ENCODE results near the gene CDCA4. TPM values are rescaled to one million over a fixed set of nuclear protein-coding genes. Genes with fewer than 3 reads are reported as not detected.

Gene CDCA4
- total RNA-seq, 2 experiments from 2014 or later: 59.4 to 63.5 TPM

DNA sequence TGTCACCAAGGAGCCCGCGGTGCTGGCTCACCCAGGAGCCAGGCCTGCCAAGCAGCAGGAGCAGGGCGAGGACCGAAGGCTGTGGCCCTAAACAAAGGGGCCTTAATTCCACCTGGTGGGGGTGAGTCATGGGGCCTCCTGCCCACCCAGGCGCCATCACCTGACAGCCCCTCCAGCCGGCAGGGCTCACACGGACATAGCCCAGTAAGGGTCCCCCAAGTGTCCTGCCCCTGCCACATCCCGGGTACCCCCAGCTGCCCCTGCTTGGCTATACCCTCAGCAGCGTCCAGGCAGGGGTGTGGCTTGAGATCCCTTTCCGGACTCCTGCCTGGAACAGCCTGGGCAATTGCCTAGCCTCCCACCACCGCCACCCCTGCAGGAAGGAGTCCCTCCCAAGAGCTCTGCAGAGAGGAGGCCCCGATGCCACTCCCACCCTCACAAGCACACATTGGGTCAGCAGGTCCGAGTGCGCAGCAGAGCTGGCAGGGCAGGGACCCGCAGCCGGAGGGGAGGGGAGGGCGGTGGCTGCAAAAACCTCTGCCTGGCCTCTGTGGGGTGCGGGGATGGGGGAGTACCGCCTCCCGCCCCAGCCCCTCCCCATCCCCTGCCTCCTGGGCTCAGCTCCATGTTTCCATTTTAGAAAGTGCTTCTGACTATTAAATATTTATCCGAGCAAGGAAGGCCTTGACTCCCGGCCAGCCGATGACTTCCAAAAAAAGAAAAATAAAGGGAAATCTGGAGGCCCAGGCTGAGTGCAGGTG is 47.3 kb downstream of the CDCA4 start:
- Mint-ChIP-seq H3K9me3 (no peaks in the 10 kb centered on the region), H3K36me3 (ENCODE audit: low read depth) (no peaks in the 10 kb centered on the region), H3K4me1 (ENCODE audit: low read depth) (peaks cover 11% of the 10 kb centered on the region), H3K27me3 (peaks cover 22% of the 10 kb centered on the region), H3K27ac (no peak overlapping the region), H3K4me3 (no peak overlapping the region)
- no peak for ATAC-seq
- intact Hi-C loops (cut with micrococcal nuclease): no loop called here
- ChIA-PET POLR2A (interaction anchor here (1.1 to 1.4 kb wide), 2 partner anchors 72 to 74 kb away, joined by 3 to 4 read pairs; no protein-coding TSS in a partner anchor), CTCF (interaction anchor here (1.1 to 4.7 kb wide), 7 partner anchors 11 to 114 kb away, joined by 3 to 87 read pairs (median 3); no protein-coding TSS in a partner anchor)
- TF ChIP-seq, protein P1, sequence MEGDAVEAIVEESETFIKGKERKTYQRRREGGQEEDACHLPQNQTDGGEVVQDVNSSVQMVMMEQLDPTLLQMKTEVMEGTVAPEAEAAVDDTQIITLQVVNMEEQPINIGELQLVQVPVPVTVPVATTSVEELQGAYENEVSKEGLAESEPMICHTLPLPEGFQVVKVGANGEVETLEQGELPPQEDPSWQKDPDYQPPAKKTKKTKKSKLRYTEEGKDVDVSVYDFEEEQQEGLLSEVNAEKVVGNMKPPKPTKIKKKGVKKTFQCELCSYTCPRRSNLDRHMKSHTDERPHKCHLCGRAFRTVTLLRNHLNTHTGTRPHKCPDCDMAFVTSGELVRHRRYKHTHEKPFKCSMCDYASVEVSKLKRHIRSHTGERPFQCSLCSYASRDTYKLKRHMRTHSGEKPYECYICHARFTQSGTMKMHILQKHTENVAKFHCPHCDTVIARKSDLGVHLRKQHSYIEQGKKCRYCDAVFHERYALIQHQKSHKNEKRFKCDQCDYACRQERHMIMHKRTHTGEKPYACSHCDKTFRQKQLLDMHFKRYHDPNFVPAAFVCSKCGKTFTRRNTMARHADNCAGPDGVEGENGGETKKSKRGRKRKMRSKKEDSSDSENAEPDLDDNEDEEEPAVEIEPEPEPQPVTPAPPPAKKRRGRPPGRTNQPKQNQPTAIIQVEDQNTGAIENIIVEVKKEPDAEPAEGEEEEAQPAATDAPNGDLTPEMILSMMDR (IDR thresholded peaks at IDR 0.05): no peak
- no peak for DNase-seq

DNA sequence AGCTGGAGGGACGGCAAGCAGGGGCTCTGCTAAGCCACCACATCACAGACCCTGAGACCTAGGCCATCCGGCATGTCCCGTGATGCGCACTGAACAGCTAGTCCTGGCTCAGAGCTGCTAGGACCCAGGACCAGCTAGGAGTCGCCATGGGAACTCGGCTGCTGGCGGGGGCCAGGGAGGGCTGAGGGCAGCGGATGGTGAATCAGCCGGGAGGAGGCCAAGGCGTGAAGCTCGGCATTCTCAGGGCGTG is 47.8 kb downstream of the CDCA4 start:
- Mint-ChIP-seq H3K27ac (no peak overlapping the region), H3K4me3 (no peak overlapping the region), H3K4me1 (ENCODE audit: low read depth) (peaks cover 11% of the 10 kb centered on the region), H3K36me3 (ENCODE audit: low read depth) (no peaks in the 10 kb centered on the region), H3K27me3 (peaks cover 22% of the 10 kb centered on the region), H3K9me3 (no peaks in the 10 kb centered on the region)
- intact Hi-C loops (cut with micrococcal nuclease): no loop called here
- CTCF ChIA-PET: interaction anchor here (1.1 to 4.7 kb wide), 5 partner anchors 12 to 114 kb away, joined by 3 to 87 read pairs (median 3); no protein-coding TSS in a partner anchor
- DNase-seq: no peak
- no peak for ATAC-seq
- TF ChIP-seq, protein P1 (IDR thresholded peaks at IDR 0.05): no peak
- POLR2A ChIA-PET: interaction anchor here (1.1 to 1.4 kb wide), 2 partner anchors 73 to 75 kb away, joined by 3 to 4 read pairs; no protein-coding TSS in a partner anchor

DNA sequence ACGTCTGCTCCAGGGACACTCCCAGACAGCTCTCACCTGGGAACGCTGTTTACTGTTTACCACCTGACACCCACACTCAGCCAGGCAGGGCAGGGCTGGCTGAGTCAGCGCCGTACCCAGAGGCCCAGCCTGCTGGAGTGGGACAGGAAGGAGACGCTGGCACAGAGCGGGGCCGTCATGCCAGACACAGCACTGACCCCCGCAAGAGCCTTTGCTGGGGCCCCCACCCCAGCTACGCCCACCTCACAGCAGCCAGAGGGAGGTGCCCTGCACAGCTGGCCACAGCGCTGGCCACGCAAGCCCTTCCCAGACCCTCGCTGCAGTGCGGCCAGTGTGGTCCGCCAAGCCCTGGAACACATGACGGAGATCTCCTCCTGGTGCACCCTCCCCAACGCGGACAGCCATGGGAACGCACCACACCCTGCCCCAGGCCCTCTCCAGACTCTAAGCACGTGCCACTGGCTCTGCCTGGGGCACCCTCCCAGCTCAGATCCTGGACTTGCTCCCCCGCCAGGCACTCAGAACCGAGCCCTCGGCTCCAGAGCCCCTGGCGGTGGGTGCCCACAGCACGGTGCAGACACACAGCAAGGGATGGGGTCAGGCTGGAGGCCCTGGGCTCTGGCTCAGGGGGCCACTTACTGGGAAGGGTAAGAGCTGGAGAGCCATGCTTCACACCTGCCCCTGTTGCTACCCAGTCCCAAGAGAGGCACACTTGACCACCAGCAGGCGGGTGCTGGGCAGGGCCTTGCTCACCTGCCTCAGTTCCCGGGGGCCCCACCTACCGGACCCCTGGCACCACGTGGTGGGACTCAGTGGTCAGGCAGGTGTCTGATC is 48.4 kb downstream of the CDCA4 start:
- ATAC-seq: no peak
- Mint-ChIP-seq H3K9me3 (no peaks in the 10 kb centered on the region), H3K4me1 (ENCODE audit: low read depth) (peaks cover 8% of the 10 kb centered on the region), H3K4me3 (no peak overlapping the region), H3K27ac (no peak overlapping the region), H3K27me3 (peaks cover 23% of the 10 kb centered on the region), H3K36me3 (ENCODE audit: low read depth) (no peaks in the 10 kb centered on the region)
- CTCF ChIA-PET: interaction anchor here (1.1 to 4.7 kb wide), 3 partner anchors 15 to 81 kb away, joined by 3 to 87 read pairs (median 3); no protein-coding TSS in a partner anchor
- intact Hi-C loops (cut with micrococcal nuclease): no loop called here
- DNase-seq: no peak
- TF ChIP-seq, protein P1 (IDR thresholded peaks at IDR 0.05): no peak
- POLR2A ChIA-PET: interaction anchor here (0.8 to 1.4 kb wide), 2 partner anchors 12 to 73 kb away, joined by 4 read pairs; no protein-coding TSS in a partner anchor

DNA sequence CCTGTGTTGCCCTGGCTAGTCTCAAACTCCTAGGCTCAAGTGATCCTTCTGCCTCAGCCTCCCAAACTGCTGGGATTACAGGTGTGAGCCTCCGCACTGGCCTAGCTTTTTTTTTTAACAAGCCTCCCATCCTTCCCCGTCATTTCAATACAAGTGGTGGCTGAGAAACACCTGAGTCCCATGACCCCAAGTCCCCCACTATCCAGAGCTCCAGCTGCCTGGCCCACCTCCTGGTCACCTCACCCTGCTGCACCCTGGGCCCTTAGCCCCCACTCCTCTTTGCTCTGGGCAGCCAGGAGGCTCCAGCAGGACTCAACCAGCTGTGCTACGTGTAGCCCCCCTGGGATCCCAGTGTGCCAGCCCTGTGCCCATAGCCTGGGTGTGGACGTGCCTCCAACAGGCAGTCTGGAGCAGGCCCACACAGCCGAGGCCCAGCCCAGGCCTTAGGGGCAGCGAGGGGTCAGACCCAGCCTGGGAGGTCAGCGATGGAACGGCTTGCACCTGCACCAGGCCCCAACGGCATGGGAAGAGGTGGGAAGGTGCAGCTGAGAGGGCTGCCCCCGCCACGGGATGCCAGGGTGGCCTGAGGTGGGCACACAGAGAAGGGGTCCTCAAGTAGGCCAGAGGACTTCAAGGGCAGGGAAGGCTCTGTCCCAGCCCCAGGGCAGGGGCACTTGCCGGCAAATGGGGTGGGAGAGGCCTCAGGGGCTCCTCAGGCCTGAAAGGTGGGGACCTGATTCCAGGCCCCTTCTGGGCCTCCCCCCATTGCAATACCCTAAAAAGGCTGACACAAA is 49.2 kb downstream of the CDCA4 start:
- ATAC-seq (no peak), DNase-seq (no peak)
- H3K36me3 Mint-ChIP-seq (ENCODE audit: low read depth): no peaks in the 10 kb centered on the region
- H3K27ac Mint-ChIP-seq: no peak overlapping the region
- H3K9me3 Mint-ChIP-seq: no peaks in the 10 kb centered on the region
- CTCF ChIA-PET: no interaction called here
- TF ChIP-seq, protein P1 (IDR thresholded peaks at IDR 0.05): no peak
- H3K4me1 Mint-ChIP-seq (ENCODE audit: low read depth): peaks cover 5% of the 10 kb centered on the region
- H3K27me3 Mint-ChIP-seq: peaks cover 17% of the 10 kb centered on the region
- H3K4me3 Mint-ChIP-seq: no peak overlapping the region
- intact Hi-C loops (cut with micrococcal nuclease): no loop called here
- POLR2A ChIA-PET: interaction anchor here (0.8 kb wide), 1 partner anchor 13 kb away, joined by 4 read pairs; no protein-coding TSS in a partner anchor
